Stimulated activated CD8-positive, alpha-beta memory T cell treated with anti-CD3 and anti-CD28 coated beads, Interleukin-7, amount 100 ng/mL, for 4 hours (primary cell): ENCODE measurements around the gene REM2.

Experiments
- DNase-seq, 2 donors: peaks; one replicate each; pipeline ENCODE4 v3.0.0-alpha.2; 2020; ENCODE audit warnings: low read depth in 2 of 2

Gene REM2

GRCh38 chr14:22883173-22883976, at the start of gene REM2:
TSS of gene REM2 (plus strand) at chr14:22883222. CDS start at chr14:22883288, 66 bp downstream.
- DNase-seq: no peak

GRCh38 chr14:22835505-22835904, 47.5 kb upstream of the REM2 start:
- DNase-seq: no peak

GRCh38 chr14:22836301-22837113, 46.5 kb upstream of the REM2 start, which contains the start of gene MMP14:
TSS of gene MMP14 (plus strand) at chr14:22836585. CDS start at chr14:22836818, 233 bp downstream.
- no peak for DNase-seq

GRCh38 chr14:22837114-22837749, 45.8 kb upstream of the REM2 start:
- DNase-seq: no peak

- DNase-seq: no peak
These were observed 45.1 kb upstream of the REM2 start for GRCh38 chr14:22837750-22838538.

- DNase-seq: no peak
These were observed 44.4 kb upstream of the REM2 start for GRCh38 chr14:22838631-22839041.

GRCh38 chr14:22839159-22839779, 43.8 kb upstream of the REM2 start:
- no peak for DNase-seq

GRCh38 chr14:22841311-22841710, 41.7 kb upstream of the REM2 start:
- DNase-seq: no peak

- no peak for DNase-seq
These were observed 41.3 kb upstream of the REM2 start for GRCh38 chr14:22841769-22842168.

- no peak for DNase-seq
These were observed 40.6 kb upstream of the REM2 start for GRCh38 chr14:22842211-22843122.

GRCh38 chr14:22843123-22843925, 39.7 kb upstream of the REM2 start:
- no peak for DNase-seq

- DNase-seq: no peak
These were observed 38.6 kb upstream of the REM2 start for GRCh38 chr14:22844221-22845102.

- no peak for DNase-seq
These were observed 38.0 kb upstream of the REM2 start for GRCh38 chr14:22845103-22845394.

- no peak for DNase-seq
These were observed 37.0 kb upstream of the REM2 start for GRCh38 chr14:22845821-22846625.

- DNase-seq: no peak
These were observed 36.2 kb upstream of the REM2 start for GRCh38 chr14:22846811-22847307.

GRCh38 chr14:22847661-22848341, 35.2 kb upstream of the REM2 start:
- DNase-seq: no peak
